Measurements from ENCODE around the gene DSCAML1. TPM values are rescaled to one million over a fixed set of nuclear protein-coding genes. Genes with fewer than 3 reads are reported as not detected.

DSCAML1 gene
- total and polyA plus RNA-seq, 9 of the 15 experiments (the other 6 are each of a cell fraction or from before 2014, with no cell fraction given) = not detected

GRCh38 chr11:117828611-117829368 is 31.8 kb upstream of the DSCAML1 start (continued):
- TF ChIP-seq ZBTB11 (CRISPR knock-in tag; IDR thresholded peaks at IDR 0.05) (no peak), ZNF75A (CRISPR knock-in tag; IDR thresholded peaks at IDR 0.05) (no peak), ZFP91 (CRISPR knock-in tag; IDR thresholded peaks at IDR 0.05) (no peak), PTBP1 (IDR thresholded peaks at IDR 0.05; ENCODE audit: low read depth, low read length) (no peak), CREB1 (IDR thresholded peaks at IDR 0.05) (no peak), CREB1 (CRISPR knock-in tag; IDR thresholded peaks at IDR 0.05) (no peak), ZNF12 (CRISPR knock-in tag; IDR thresholded peaks at IDR 0.05) (no peak), RERE (CRISPR knock-in tag; IDR thresholded peaks at IDR 0.05; ENCODE audit: borderline replicate concordance) (no peak), PHB (CRISPR knock-in tag; IDR thresholded peaks at IDR 0.05) (no peak), THAP12 (CRISPR knock-in tag; IDR thresholded peaks at IDR 0.05) (no peak), CCAR2 (IDR thresholded peaks at IDR 0.05; ENCODE audit: low read depth, low read length) (no peak), TFAP4 (CRISPR knock-in tag; IDR thresholded peaks at IDR 0.05; ENCODE audit: borderline replicate concordance) (peak; percentile 61; the same call in 1 of the 2 replicates)

All from K562 (cell line).